GM12878 (cell line): Measurements from ENCODE around the gene PSMC6. TPM values are rescaled to one million over a fixed set of nuclear protein-coding genes. Genes with fewer than 3 reads are reported as not detected.

Source experiments
- ATAC-seq: fragments of 200-7000 bp; cut with Tn5 transposase; 3 replicates; pipeline ENCODE4 v1.9.1; 2020; ENCODE audit warnings: mild to moderate bottlenecking, moderate library complexity
- Bru-seq: library from RNA; stranded (reverse); fragments of 400-500 nt; gene quantifications from one replicate; lab custom pipeline; 2021; lab: Mats Ljungman, UMichigan
- BruChase-seq, 2 experiments: library from RNA; stranded (reverse); fragments of 400-500 nt; gene quantifications; one replicate each; lab custom pipeline; 2021; lab: Mats Ljungman, UMichigan
- BruUV-seq: library from RNA; stranded (reverse); fragments of 400-500 nt; replicated peaks from 2 replicates; lab custom pipeline; 2021; lab: Mats Ljungman, UMichigan
- CTCF ChIA-PET: fragments of 300-600 bp; sonication (Branson Sonifier 250); formaldehyde crosslinking; extraction: SDS; loops from one replicate; lab custom pipeline; 2021; ENCODE audit warnings: inconsistent platforms; lab: Yijun Ruan, JAX
- POLR2A ChIA-PET: fragments of 350-600 bp; formaldehyde crosslinking; extraction: SDS; loops from one replicate; lab custom pipeline; 2021; ENCODE audit warnings: inconsistent platforms; lab: Charles Lee
- RAD21 ChIA-PET: fragments of 300-600 bp; sonication (Branson Sonifier 250); formaldehyde crosslinking; loops from one replicate; lab custom pipeline; 2023; ENCODE audit warnings: antibody characterized with exemption; ENCODE audit not compliant: unreplicated experiment; lab: Charles Lee
- SMC1A ChIA-PET: fragments of 300-600 bp; sonication (Branson Sonifier 250); formaldehyde crosslinking; loops from one replicate; lab custom pipeline; 2023; ENCODE audit not compliant: unreplicated experiment, uncharacterized antibody; lab: Charles Lee
- DNase-seq: peaks from one replicate; pipeline ENCODE4 v3.0.0-alpha.2; 2011; ENCODE audit warnings: low read depth, low spot score
- FAIRE-seq: peaks from 3 replicates; lab custom pipeline; 2011; peaks lifted over from hg19 to GRCh38; lab: Jason Lieb, UNC
- H2AFZ ChIP-seq: 2 replicates; pipeline ENCODE4 v1.6.0; 2011; ENCODE audit warnings: low read depth, low read length, control low read depth; ENCODE audit not compliant: control insufficient read depth
- H3K27ac ChIP-seq: 2 replicates; pipeline ENCODE4 v1.5.1; 2011; ENCODE audit warnings: control low read depth; ENCODE audit not compliant: control insufficient read depth, insufficient read depth
- H3K27me3 ChIP-seq, 2 experiments: replicated peaks in 1 of 2; 2 replicates each; pipeline versions ENCODE4 v1.6.0 to v1.6.1; 2011; ENCODE audit warnings: low read length in 1 of 2; ENCODE audit not compliant: control insufficient read depth in 2 of 2, insufficient read depth in 2 of 2
- H3K36me3 ChIP-seq, 2 experiments: 2 replicates each; pipeline ENCODE4 v1.5.1; 2011; ENCODE audit warnings: low read length in 1 of 2; ENCODE audit not compliant: control insufficient read depth in 2 of 2, insufficient read depth in 2 of 2
- H3K4me1 ChIP-seq: 2 replicates; pipeline ENCODE4 v1.6.1; 2011; ENCODE audit warnings: mild to moderate bottlenecking, low read length, moderate library complexity, mixed read lengths; ENCODE audit not compliant: control insufficient read depth, insufficient read depth
- H3K4me2 ChIP-seq: 2 replicates; pipeline ENCODE4 v1.6.0; 2011; ENCODE audit warnings: control low read depth; ENCODE audit not compliant: control insufficient read depth, insufficient read depth
- H3K4me3 ChIP-seq: fragments of 200-600 bp; sonication (generic); 2 replicates; pipeline ENCODE4 v1.5.1; 2016
- H3K79me2 ChIP-seq: 2 replicates; pipeline ENCODE4 v1.6.0; 2011; ENCODE audit warnings: low read length; ENCODE audit not compliant: control insufficient read depth, insufficient read depth
- H3K9ac ChIP-seq: 2 replicates; pipeline ENCODE4 v1.8.0; 2011; ENCODE audit warnings: low read length, control low read depth, mixed read lengths; ENCODE audit not compliant: control insufficient read depth, insufficient read depth
- H3K9me3 ChIP-seq: replicated peaks from 3 replicates; pipeline ENCODE4 v1.5.1; 2011; ENCODE audit warnings: mild to moderate bottlenecking, low read length; ENCODE audit not compliant: control insufficient read depth, insufficient read depth
- H4K20me1 ChIP-seq: 2 replicates; pipeline ENCODE4 v1.6.0; 2011; ENCODE audit not compliant: control insufficient read depth, insufficient read depth
- E4F1 ChIP-seq: fragments of 450-650 bp; IDR thresholded peaks from 2 replicates; pipeline ENCODE4 v1.6.1; 2018; ENCODE audit warnings: borderline replicate concordance, mild to moderate bottlenecking; ENCODE audit not compliant: partially characterized antibody
- JUNB ChIP-seq: IDR thresholded peaks from 2 replicates; pipeline ENCODE4 v1.6.1; 2016; ENCODE audit warnings: antibody characterized with exemption, mild to moderate bottlenecking
- LARP7 ChIP-seq: fragments of 450-650 bp; IDR thresholded peaks from 2 replicates; pipeline ENCODE4 v1.6.1; 2017; ENCODE audit warnings: mild to moderate bottlenecking
- POLR2AphosphoS2 ChIP-seq: IDR thresholded peaks from 2 replicates; pipeline ENCODE4 v1.6.1; 2011; ENCODE audit warnings: low read depth, mild to moderate bottlenecking, low read length, improper control_type of control experiment, moderate library complexity
- TCF7 ChIP-seq: IDR thresholded peaks from 2 replicates; pipeline ENCODE4 v1.6.1; 2014; ENCODE audit warnings: antibody characterized with exemption, borderline replicate concordance
- YBX1 ChIP-seq: fragments of 450-650 bp; IDR thresholded peaks from 2 replicates; pipeline ENCODE4 v1.6.1; 2016; ENCODE audit warnings: antibody characterized with exemption
- ZNF274 ChIP-seq: IDR thresholded peaks from one replicate; pipeline ENCODE4 v1.8.0; 2011; ENCODE audit not compliant: insufficient read length, insufficient read depth
- ZNF687 ChIP-seq: fragments of 450-650 bp; IDR thresholded peaks from 2 replicates; pipeline ENCODE4 v1.6.1; 2017; ENCODE audit warnings: mild to moderate bottlenecking, moderate library complexity
- WGBS: methylation state at CpG from one replicate; pipeline ENCODE4 v1.1.6; 2016; ENCODE audit warnings: low lambda C conversion rate; ENCODE audit not compliant: insufficient replicate concordance, insufficient coverage; ENCODE audit errors: missing lambda C conversion rate; 5-methylcytosine and 5-hydroxymethylcytosine counted together
- in situ Hi-C: fragments of 300-500 bp; cut with MboI; formaldehyde crosslinking; loops from 9 replicates; pipeline ENCODE4 v1.14.3; 2018; ENCODE audit warnings: mixed read lengths
- intact Hi-C: fragments of 100-400 bp; cut with micrococcal nuclease; formaldehyde crosslinking; loops from one replicate; pipeline ENCODE4 v1.14.2; 2022; ENCODE audit not compliant: unreplicated experiment
- long read RNA-seq, 2 experiments: library from polyadenylated mRNA; unstranded; transcript quantifications; one replicate each; pipeline ENCODE4 v2.0.0, GENCODE V29; 2019 to 2020
- polyA minus RNA-seq, 3 experiments: library from RNA; depleted of rRNA, polyadenylated mRNA; stranded (reverse); fragments of >200 nt; gene quantifications; 2 replicates each; pipeline ENCODE4 v1.2.3, GENCODE V29; 2011
- polyA plus RNA-seq, 11 experiments: library from polyadenylated mRNA; depleted of rRNA in 4 of 11; unstranded in 6 of 11; stranded (reverse) in 5 of 11; fragments of >200 nt; fragmentation: Nextera tagmentation in 4 of 11; fragmentation: Illumina TruSeq in 1 of 11; extraction: Ambion mirVana in 4 of 11; extraction: Trizol in 1 of 11; gene quantifications; 1 replicate in 1 of 11; 2 replicates in 10 of 11; pipeline versions ENCODE4 v1.2.1 to v1.2.3, GENCODE V29; 2011 to 2016; ENCODE audit warnings: inconsistent platforms in 2 of 11, missing spikeins in 2 of 11, low read depth in 1 of 11
- total RNA-seq, 4 experiments: library from RNA; depleted of rRNA in 3 of 4; stranded (reverse); fragments of >200 nt in 3 of 4; fragmentation: Illumina TruSeq in 1 of 4; extraction: Trizol in 1 of 4; gene quantifications; 2 replicates each; pipeline versions ENCODE4 v1.2.1 to v1.2.3, GENCODE V29; 2013 to 2021
- TF ChIP-seq, protein P1 (sequence below): IDR thresholded peaks from 2 replicates; pipeline ENCODE4 v1.6.1; 2011; ENCODE audit warnings: low read depth, low read length, improper control_type of control experiment, borderline replicate concordance

PSMC6 gene
- 157 and 173 TPM in 2 replicates for total RNA-seq (2013; cell fraction: nucleolus; rRNA removed)
- 85.1 and 113 TPM in 2 replicates for total RNA-seq (2014; rRNA removed)
- total RNA-seq (2014; rRNA removed; fragmentation: Illumina TruSeq; extraction: Trizol), result 163 and 164 TPM in 2 replicates
- 69.3 and 71.4 TPM in 2 replicates for total RNA-seq (2021)
- polyA plus RNA-seq (2011; ENCODE audit: low read depth), result 36.8 TPM
- polyA plus RNA-seq (2011; rRNA removed), result 126 and 190 TPM in 2 replicates
- 27.8 and 35.1 TPM in 2 replicates for polyA plus RNA-seq (2011; cell fraction: cytosol; rRNA removed)
- 61.2 and 74.3 TPM in 2 replicates for polyA plus RNA-seq (2011; cell fraction: nucleus; rRNA removed)
- polyA plus RNA-seq (2012), result 48.6 and 59.2 TPM in 2 replicates
- polyA plus RNA-seq (2014; fragmentation: Illumina TruSeq; extraction: Trizol), result 162 and 244 TPM in 2 replicates
- polyA plus RNA-seq (2014; fragmentation: Nextera tagmentation; extraction: Ambion mirVana), result 100 to 1,000 TPM; 181 to 192 TPM
- polyA plus RNA-seq (2014; rRNA removed), result 95.9 and 113 TPM in 2 replicates
- 100 to 1,000 TPM; 151 to 155 TPM for polyA plus RNA-seq (2016; fragmentation: Nextera tagmentation; extraction: Ambion mirVana)
- 51.7 and 66.0 TPM in 2 replicates for polyA minus RNA-seq (2011; rRNA and poly(A)+ RNA removed)
- 19.4 and 30.4 TPM in 2 replicates for polyA minus RNA-seq (2011; cell fraction: cytosol; rRNA and poly(A)+ RNA removed)
- 60.8 and 98.0 TPM in 2 replicates for polyA minus RNA-seq (2011; cell fraction: nucleus; rRNA and poly(A)+ RNA removed)
- percentile 93 among the genes with signal in this experiment for Bru-seq, nascent RNA
- percentile 88 among the genes with signal in this experiment for BruChase-seq, experiment 1, labeled RNA remaining after a 6-hour chase
- percentile 89 among the genes with signal in this experiment for BruChase-seq, experiment 2, labeled RNA remaining after a 2-hour chase
- long read RNA-seq, experiment 1, transcript PSMC6-201 (14 exons, 2,188 nt), result major isoform, 111 of 130 reads
- long read RNA-seq, experiment 1, partial matches to known transcripts, result 5 of 130 reads
- long read RNA-seq, experiment 1, other reads (novel, unspliced or antisense), result 12 of 130 reads
- long read RNA-seq, experiment 2, transcript PSMC6-201 (14 exons, 2,188 nt), result major isoform, 986 of 1,061 reads
- long read RNA-seq, experiment 2, partial matches to known transcripts, result 25 of 1,061 reads
- long read RNA-seq, experiment 2, other reads (novel, unspliced or antisense), result 41 of 1,061 reads

DNA sequence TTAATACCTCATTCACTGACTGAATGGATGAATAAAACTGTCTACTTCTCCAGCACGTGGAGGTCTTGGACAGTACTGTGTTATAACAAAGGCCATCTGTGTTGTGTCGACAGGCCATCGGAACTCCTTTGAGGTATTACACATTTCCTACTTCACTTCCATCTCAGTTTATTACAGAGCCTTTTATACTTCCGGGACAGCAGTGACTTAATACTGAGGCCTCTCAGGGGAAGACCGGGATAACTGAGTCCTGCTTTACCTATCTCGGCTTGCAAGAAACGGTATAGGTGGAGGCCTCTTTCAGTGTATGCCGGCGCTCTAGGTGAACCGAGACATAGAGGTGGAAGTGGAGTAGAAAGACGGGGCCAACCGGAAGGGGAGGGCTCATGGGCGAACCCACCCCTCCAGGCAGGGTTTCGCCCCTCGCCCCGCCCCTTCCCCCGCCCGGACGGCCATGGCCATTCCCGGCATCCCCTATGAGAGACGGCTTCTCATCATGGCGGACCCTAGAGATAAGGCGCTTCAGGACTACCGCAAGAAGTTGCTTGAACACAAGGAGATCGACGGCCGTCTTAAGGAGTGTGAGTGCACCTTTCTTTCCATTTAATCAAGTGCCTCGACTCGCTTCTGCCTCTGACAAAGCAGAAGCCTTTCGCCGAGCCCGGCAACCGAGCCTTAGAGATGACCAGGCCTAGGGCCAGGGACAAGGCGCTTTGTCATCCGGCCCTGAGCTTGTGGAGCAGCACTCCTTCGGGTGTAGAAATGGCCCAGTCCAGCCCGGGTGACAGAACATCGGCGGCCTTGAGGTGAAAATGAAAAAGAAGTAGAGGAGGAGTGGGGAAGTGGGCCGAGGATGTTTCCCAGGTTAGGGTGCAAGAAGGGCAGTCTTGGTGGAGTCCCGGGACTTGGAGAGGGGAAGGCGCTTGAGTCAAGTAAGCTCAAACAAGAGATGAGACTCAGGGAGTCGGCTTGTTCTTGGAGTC is at the start of gene PSMC6:
Gene PSMC6, plus strand, starts transcription at position 477 of the 983 bp plus-strand sequence. Its CDS starts 20 bp downstream, at position 497.
- RAD21 ChIA-PET, result interaction anchor here (0.8 kb wide), 1 partner anchor 17 kb away, joined by 3 read pairs; no protein-coding TSS in a partner anchor
- intact Hi-C loops, result no loop called here
- BruUV-seq, result TSS peak; percentile 99
- Histone ChIP-seq H3K4me1 (0 out of 2 replicates have a peak, but pooled peaks cover 2% of the 10 kb centered on the region), H3K27ac (peak within 1 kb of the TSS; percentile 88), H3K27me3 (no peaks in the 10 kb centered on the region), H3K9ac (peak within 1 kb of the TSS; percentile 88), H2AFZ (peak within 1 kb of the TSS; percentile 83), H3K4me3 (peak within 1 kb of the TSS; percentile 91), H3K9me3 (no peaks in the 10 kb centered on the region), H3K36me3 (peaks cover 0 to 20% of the 10 kb centered on the region in 2 experiments; a peak in 1 of 4 replicates), H4K20me1 (no peaks in the 10 kb centered on the region), H3K79me2 (peaks cover 38% of the 10 kb centered on the region), H3K4me2 (peak within 1 kb of the TSS; percentile 82)
- in situ Hi-C loops, result no loop called here
- peak; percentile 90 for FAIRE-seq
- 3% methylated on average over 42 of the region's 43 CpGs for WGBS
- POLR2A ChIA-PET, result interaction anchor here (0.5 to 1.2 kb wide), 7 partner anchors 10 to 37 kb away, joined by 3 to 5 read pairs (median 3); partner anchors contain the start of gene STYX
- peak; percentile 99 for ATAC-seq
- DNase-seq, result peak; percentile 74
- CTCF ChIA-PET, result interaction anchor here (1.5 kb wide), 3 partner anchors 15 to 34 kb away, joined by 3 to 4 read pairs (median 3); no protein-coding TSS in a partner anchor
- SMC1A ChIA-PET, result interaction anchor here (0.8 to 2.3 kb wide), 3 partner anchors 13 to 22 kb away, joined by 3 to 10 read pairs (median 9); partner anchors contain the start of gene STYX
- TF ChIP-seq YBX1 (no peak), POLR2AphosphoS2 (peak; percentile 90), E4F1 (no peak), JUNB (no peak), LARP7 (peak; percentile 72; the same call in 1 of the 2 replicates), TCF7 (no peak), ZNF274 (no peak), ZNF687 (0 out of 2 replicates have a peak, but pooled peaks have one; percentile 43)
- TF ChIP-seq, protein P1, sequence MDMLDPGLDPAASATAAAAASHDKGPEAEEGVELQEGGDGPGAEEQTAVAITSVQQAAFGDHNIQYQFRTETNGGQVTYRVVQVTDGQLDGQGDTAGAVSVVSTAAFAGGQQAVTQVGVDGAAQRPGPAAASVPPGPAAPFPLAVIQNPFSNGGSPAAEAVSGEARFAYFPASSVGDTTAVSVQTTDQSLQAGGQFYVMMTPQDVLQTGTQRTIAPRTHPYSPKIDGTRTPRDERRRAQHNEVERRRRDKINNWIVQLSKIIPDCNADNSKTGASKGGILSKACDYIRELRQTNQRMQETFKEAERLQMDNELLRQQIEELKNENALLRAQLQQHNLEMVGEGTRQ, result no peak
